ENCODE measurements around the gene KLHL17.

KLHL17 gene

DNA sequence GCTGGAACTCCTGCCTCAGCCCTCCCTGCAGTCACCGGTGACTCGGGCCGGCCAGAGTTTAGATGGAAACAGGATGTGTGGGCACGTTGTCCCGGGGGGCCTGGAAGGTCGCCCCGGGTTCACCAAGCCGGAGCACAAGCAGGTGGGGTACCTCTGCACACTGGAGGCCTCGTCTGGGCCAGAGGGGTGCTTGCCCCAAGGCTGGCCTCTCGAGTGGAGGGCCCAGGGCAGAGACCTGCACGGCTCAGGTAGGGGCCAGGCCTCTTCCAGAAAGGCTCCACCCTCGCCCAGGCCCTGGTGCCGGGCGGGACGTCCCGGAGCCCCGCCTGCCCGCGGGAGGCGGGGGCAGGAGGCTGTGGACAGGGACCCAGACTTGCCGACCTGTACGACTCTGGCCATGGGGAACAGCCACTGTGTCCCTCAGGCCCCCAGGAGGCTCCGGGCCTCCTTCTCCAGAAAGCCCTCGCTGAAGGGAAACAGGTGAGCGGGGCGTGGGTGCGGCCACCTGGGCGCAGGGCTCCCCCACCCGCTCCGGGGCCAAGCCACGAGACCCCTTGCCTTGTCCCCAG lies 5.8 kb downstream of the KLHL17 start, which contains the start of gene PLEKHN1:
Gene PLEKHN1 (plus strand): TSS at position 348 of the 569 bp plus-strand sequence. CDS start 50 bp downstream, at position 398.
- Histone ChIP-seq H2BK12ac (ENCODE audit: low read length) (no peak within 1 kb of the TSS), H3K14ac (ENCODE audit: low read length) (peak within 1 kb of the TSS; percentile 82), H3K4me1 (ENCODE audit: control insufficient read depth in 2 of 2, insufficient read depth in 1 of 2, low read depth in 1 of 2, low read length in 2 of 2) (peaks cover 7 to 10% of the 10 kb centered on the region in 2 donors), H3K9me3 (replicated peaks in 1 of 2; ENCODE audit: control insufficient read depth in 2 of 2, insufficient read depth in 1 of 2, low read depth in 1 of 2, low read length in 2 of 2) (peaks cover 0 to 6% of the 10 kb centered on the region in 2 donors), H2BK5ac (ENCODE audit: low read length) (peak within 1 kb of the TSS; percentile 95), H2BK120ac (ENCODE audit: low read depth, low read length) (peak within 1 kb of the TSS; percentile 81), H3K79me1 (ENCODE audit: low read depth, low read length) (peaks cover 5% of the 10 kb centered on the region), H3K27me3 (ENCODE audit: control insufficient read depth in 3 of 3, insufficient read depth in 3 of 3, low read depth in 1 of 3, low read length in 3 of 3) (peaks cover 15 to 61% (median 57%) of the 10 kb centered on the region in 3 experiments), H3K36me3 (replicated peaks in 1 of 2; ENCODE audit: control insufficient read depth in 2 of 2, insufficient read depth in 2 of 2, low read length in 2 of 2) (peaks cover 10 to 30% of the 10 kb centered on the region in 2 donors), H2AFZ (ENCODE audit: low read length) (peak within 1 kb of the TSS; percentile 98), H4K8ac (ENCODE audit: low read depth, low read length) (peak within 1 kb of the TSS; percentile 82), H3K4ac (ENCODE audit: low read length) (no peak within 1 kb of the TSS), H3K27ac (replicated peaks; ENCODE audit: low read length) (no peak within 1 kb of the TSS), H3K4me3 (ENCODE audit: low read length in 2 of 2) (peak within 1 kb of the TSS; percentile 41 to 78), H3K18ac (ENCODE audit: low read length) (peak within 1 kb of the TSS; percentile 98), H3K9ac (ENCODE audit: low read depth, low read length, poor library complexity) (peak within 1 kb of the TSS; percentile 88), H4K91ac (ENCODE audit: low read depth, low read length, poor library complexity) (no peak within 1 kb of the TSS), H2AK5ac (ENCODE audit: low read depth, low read length) (peak within 1 kb of the TSS; percentile 88), H3K23ac (ENCODE audit: low read depth, low read length, poor library complexity) (peak within 1 kb of the TSS; percentile 98), H2BK15ac (ENCODE audit: low read length) (peak within 1 kb of the TSS; percentile 58), H3K4me2 (ENCODE audit: insufficient read depth, low read length, poor library complexity, severe bottlenecking) (peak within 1 kb of the TSS; percentile 94)
- DNase-seq (ENCODE audit: low spot score), result no peak
- no CpG with 5 or more reads among the region's 31 CpGs for WGBS, 2 donors (ENCODE audit: extremely low coverage in 2 of 2, insufficient read length in 2 of 2, insufficient replicate concordance in 1 of 2)

DNA sequence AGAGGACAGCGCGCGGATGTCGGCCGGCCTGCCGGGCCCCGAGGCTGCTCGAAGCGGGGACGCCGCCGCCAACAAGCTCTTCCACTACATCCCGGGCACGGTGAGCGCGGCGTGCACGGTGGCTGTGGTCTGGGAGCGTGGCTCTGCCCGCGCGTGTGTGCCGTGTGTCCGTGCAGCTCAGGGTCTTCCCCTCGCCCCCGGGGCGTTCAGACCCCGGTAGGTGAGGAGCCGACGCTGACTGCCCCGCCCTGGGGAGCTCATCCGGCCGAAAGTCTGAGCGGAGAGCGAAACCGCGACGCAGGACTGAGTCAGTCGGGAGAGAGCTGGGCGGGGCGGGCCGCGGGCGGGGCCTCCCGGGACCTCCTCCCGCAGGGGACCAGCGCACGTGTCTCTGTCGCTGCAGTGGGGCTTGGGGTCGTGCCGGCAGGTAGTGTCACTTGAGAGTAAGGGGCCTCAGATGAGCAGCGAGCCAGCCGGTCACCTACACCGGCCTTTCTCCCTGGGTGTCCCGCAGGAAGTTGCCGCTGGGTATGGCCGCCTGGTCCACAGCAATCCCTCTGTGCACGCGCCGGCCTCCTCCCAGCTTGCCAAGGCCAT lies 6.4 kb downstream of the KLHL17 start:
- no peak overlapping the region for H3K27ac ChIP-seq (replicated peaks; ENCODE audit: low read length)
- H3K14ac ChIP-seq (ENCODE audit: low read length), result peak overlapping the region; percentile 82
- no peak overlapping the region for H3K4ac ChIP-seq (ENCODE audit: low read length)
- peak overlapping the region; percentile 82 for H4K8ac ChIP-seq (ENCODE audit: low read depth, low read length)
- H2BK12ac ChIP-seq (ENCODE audit: low read length), result no peak overlapping the region
- peak overlapping the region; percentile 98 for H3K23ac ChIP-seq (ENCODE audit: low read depth, low read length, poor library complexity)
- H4K91ac ChIP-seq (ENCODE audit: low read depth, low read length, poor library complexity), result no peak overlapping the region
- peak overlapping the region; percentile 81 for H2BK120ac ChIP-seq (ENCODE audit: low read depth, low read length)
- peak overlapping the region; percentile 88 for H3K9ac ChIP-seq (ENCODE audit: low read depth, low read length, poor library complexity)
- H2BK5ac ChIP-seq (ENCODE audit: low read length), result peak overlapping the region; percentile 95
- peak; percentile 35 for DNase-seq (ENCODE audit: low spot score)
- H3K4me3 ChIP-seq (ENCODE audit: low read length in 2 of 2), result peak overlapping the region; percentile 41 to 78
- H3K9me3 ChIP-seq (replicated peaks in 1 of 2; ENCODE audit: control insufficient read depth in 2 of 2, insufficient read depth in 1 of 2, low read depth in 1 of 2, low read length in 2 of 2), result peaks cover 0 to 6% of the 10 kb centered on the region in 2 donors
- peak overlapping the region; percentile 88 for H2AK5ac ChIP-seq (ENCODE audit: low read depth, low read length)
- peak overlapping the region; percentile 94 for H3K4me2 ChIP-seq (ENCODE audit: insufficient read depth, low read length, poor library complexity, severe bottlenecking)
- peak overlapping the region; percentile 58 for H2BK15ac ChIP-seq (ENCODE audit: low read length)
- H3K27me3 ChIP-seq (ENCODE audit: control insufficient read depth in 3 of 3, insufficient read depth in 3 of 3, low read depth in 1 of 3, low read length in 3 of 3), result peaks cover 15 to 63% (median 62%) of the 10 kb centered on the region in 3 experiments
- peak overlapping the region; percentile 98 for H2AFZ ChIP-seq (ENCODE audit: low read length)
- no CpG with 5 or more reads among the region's 60 CpGs for WGBS, 2 donors (ENCODE audit: extremely low coverage in 2 of 2, insufficient read length in 2 of 2, insufficient replicate concordance in 1 of 2)
- H3K4me1 ChIP-seq (ENCODE audit: control insufficient read depth in 2 of 2, insufficient read depth in 1 of 2, low read depth in 1 of 2, low read length in 2 of 2), result peaks cover 2 to 10% of the 10 kb centered on the region in 2 donors
- H3K18ac ChIP-seq (ENCODE audit: low read length), result peak overlapping the region; percentile 98
- H3K79me1 ChIP-seq (ENCODE audit: low read depth, low read length), result peaks cover 3% of the 10 kb centered on the region
- peaks cover 10 to 26% of the 10 kb centered on the region in 2 donors for H3K36me3 ChIP-seq (replicated peaks in 1 of 2; ENCODE audit: control insufficient read depth in 2 of 2, insufficient read depth in 2 of 2, low read length in 2 of 2)

DNA sequence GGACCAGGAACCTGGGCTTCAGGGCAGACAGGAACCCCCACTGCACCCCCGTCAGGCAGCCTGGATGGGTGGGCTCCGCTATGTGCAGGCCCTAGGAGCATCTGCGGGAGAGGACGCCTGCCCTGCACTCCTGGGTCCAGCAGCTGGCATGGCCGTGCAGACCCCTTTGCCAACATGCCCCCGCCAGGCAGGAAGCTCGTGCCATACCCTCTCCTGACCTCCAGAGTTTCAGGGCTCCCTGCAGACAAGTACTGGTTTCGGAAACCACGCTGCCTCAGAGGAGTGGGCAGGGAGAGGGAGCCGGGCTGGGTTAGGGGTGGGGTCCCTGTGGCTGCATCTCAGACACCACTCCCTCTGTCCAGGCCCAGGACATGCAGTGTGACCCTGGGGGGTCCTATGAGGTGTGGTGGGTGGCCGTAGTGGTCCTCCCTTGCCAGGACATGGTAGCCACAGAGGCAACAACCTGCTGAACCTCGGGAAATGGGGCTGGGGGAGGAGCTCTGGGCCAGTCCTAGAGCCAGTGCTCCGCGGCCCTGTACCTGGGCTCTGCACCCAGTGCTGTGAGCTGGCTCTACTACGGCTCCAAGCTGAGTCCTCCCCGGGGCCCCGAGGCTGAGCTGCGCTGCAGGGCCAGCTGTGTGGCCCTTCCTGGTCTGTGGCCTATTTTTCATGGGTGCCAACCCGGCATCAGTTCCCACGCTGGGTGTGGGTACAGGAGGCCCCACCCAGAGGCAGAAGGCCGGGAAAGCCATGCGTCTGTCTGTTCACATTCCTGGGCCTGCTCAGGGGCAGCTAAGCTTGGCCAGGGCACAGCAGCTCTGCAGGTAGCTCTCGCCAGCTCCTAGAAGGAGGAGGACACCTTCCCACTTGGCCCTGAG lies 7.3 kb downstream of the KLHL17 start:
- Histone ChIP-seq H3K4me2 (ENCODE audit: insufficient read depth, low read length, poor library complexity, severe bottlenecking) (no peak overlapping the region), H2BK12ac (ENCODE audit: low read length) (no peak overlapping the region), H3K27me3 (ENCODE audit: control insufficient read depth in 3 of 3, insufficient read depth in 3 of 3, low read depth in 1 of 3, low read length in 3 of 3) (peaks cover 15 to 68% (median 63%) of the 10 kb centered on the region in 3 experiments), H3K23ac (ENCODE audit: low read depth, low read length, poor library complexity) (no peak overlapping the region), H3K4me3 (ENCODE audit: low read length in 2 of 2) (no peak overlapping the region), H3K4ac (ENCODE audit: low read length) (no peak overlapping the region), H3K18ac (ENCODE audit: low read length) (no peak overlapping the region), H2BK15ac (ENCODE audit: low read length) (no peak overlapping the region), H4K91ac (ENCODE audit: low read depth, low read length, poor library complexity) (no peak overlapping the region), H2AK5ac (ENCODE audit: low read depth, low read length) (peak overlapping the region; percentile 56), H3K27ac (replicated peaks; ENCODE audit: low read length) (no peak overlapping the region), H3K79me1 (ENCODE audit: low read depth, low read length) (peaks cover 3% of the 10 kb centered on the region), H3K9ac (ENCODE audit: low read depth, low read length, poor library complexity) (no peak overlapping the region), H2BK5ac (ENCODE audit: low read length) (no peak overlapping the region), H3K9me3 (replicated peaks in 1 of 2; ENCODE audit: control insufficient read depth in 2 of 2, insufficient read depth in 1 of 2, low read depth in 1 of 2, low read length in 2 of 2) (peaks cover 0 to 6% of the 10 kb centered on the region in 2 donors), H2BK120ac (ENCODE audit: low read depth, low read length) (no peak overlapping the region), H3K14ac (ENCODE audit: low read length) (peak overlapping the region; percentile 38), H4K8ac (ENCODE audit: low read depth, low read length) (no peak overlapping the region), H3K36me3 (replicated peaks in 1 of 2; ENCODE audit: control insufficient read depth in 2 of 2, insufficient read depth in 2 of 2, low read length in 2 of 2) (peaks cover 8 to 19% of the 10 kb centered on the region in 2 donors), H2AFZ (ENCODE audit: low read length) (no peak overlapping the region), H3K4me1 (ENCODE audit: control insufficient read depth in 2 of 2, insufficient read depth in 1 of 2, low read depth in 1 of 2, low read length in 2 of 2) (peaks cover 2 to 10% of the 10 kb centered on the region in 2 donors)
- WGBS, 2 donors (ENCODE audit: extremely low coverage in 2 of 2, insufficient read length in 2 of 2, insufficient replicate concordance in 1 of 2), result no CpG with 5 or more reads among the region's 23 CpGs
- no peak for DNase-seq (ENCODE audit: low spot score)
